ENCODE results near the gene ALDH1A3. TPM values are rescaled to one million over a fixed set of nuclear protein-coding genes. Genes with fewer than 3 reads are reported as not detected.

Gene ALDH1A3
- total RNA-seq, 2 donors from 2014 or later = 240 to 347 TPM

GRCh38 chr15:100834731-100835130, 44.9 kb upstream of the ALDH1A3 start:
- DNase-seq (ENCODE audit: low spot score) = no peak
- TF ChIP-seq POLR2A (IDR thresholded peaks at IDR 0.05) (no peak), CTCF (IDR thresholded peaks at IDR 0.05) (no peak), POLR2AphosphoS5 (IDR thresholded peaks at IDR 0.05) (no peak)
- Histone ChIP-seq H3K4me1 (replicated peaks) (no peaks in the 10 kb centered on the region), H3K4me3 (no peak overlapping the region), H3K9me3 (no peaks in the 10 kb centered on the region), H3K27ac (no peak overlapping the region), H3K36me3 (no peaks in the 10 kb centered on the region), H3K27me3 (replicated peaks; ENCODE audit: insufficient read depth) (no peaks in the 10 kb centered on the region)
- 74% methylated on average over 3 of the region's 3 CpGs for WGBS
- intact Hi-C loops (cut with DNase I) = no loop called here

- no peaks in the 10 kb centered on the region for H3K36me3 ChIP-seq
- WGBS = 92% methylated on average over 5 of the region's 5 CpGs
- no peak overlapping the region for H3K4me3 ChIP-seq
- no peaks in the 10 kb centered on the region for H3K9me3 ChIP-seq
- TF ChIP-seq POLR2AphosphoS5 (IDR thresholded peaks at IDR 0.05) (no peak), POLR2A (IDR thresholded peaks at IDR 0.05) (no peak), CTCF (IDR thresholded peaks at IDR 0.05) (no peak)
- H3K27me3 ChIP-seq (replicated peaks; ENCODE audit: insufficient read depth) = no peaks in the 10 kb centered on the region
- DNase-seq (ENCODE audit: low spot score) = no peak
- H3K4me1 ChIP-seq (replicated peaks) = no peaks in the 10 kb centered on the region
- no peak overlapping the region for H3K27ac ChIP-seq
- intact Hi-C loops (cut with DNase I) = no loop called here
These were observed 44.0 kb upstream of the ALDH1A3 start for GRCh38 chr15:100835636-100836035.

- Histone ChIP-seq H3K27ac (no peak overlapping the region), H3K36me3 (no peaks in the 10 kb centered on the region), H3K4me3 (no peak overlapping the region), H3K27me3 (replicated peaks; ENCODE audit: insufficient read depth) (no peaks in the 10 kb centered on the region), H3K9me3 (no peaks in the 10 kb centered on the region), H3K4me1 (replicated peaks) (no peaks in the 10 kb centered on the region)
- TF ChIP-seq POLR2A (IDR thresholded peaks at IDR 0.05) = no peak
- TF ChIP-seq CTCF (IDR thresholded peaks at IDR 0.05) = no peak
- no peak for TF ChIP-seq POLR2AphosphoS5 (IDR thresholded peaks at IDR 0.05)
- WGBS = 79% methylated on average over 5 of the region's 5 CpGs
- DNase-seq (ENCODE audit: low spot score) = no peak
- intact Hi-C loops (cut with DNase I) = no loop called here
These were observed 43.1 kb upstream of the ALDH1A3 start for GRCh38 chr15:100836501-100836900.

GRCh38 chr15:100841426-100841825, 38.2 kb upstream of the ALDH1A3 start:
- intact Hi-C loops (cut with DNase I) = no loop called here
- 92% methylated on average over 3 of the region's 3 CpGs for WGBS
- DNase-seq (ENCODE audit: low spot score) = no peak
- H3K27me3 ChIP-seq (replicated peaks; ENCODE audit: insufficient read depth) = no peaks in the 10 kb centered on the region
- TF ChIP-seq POLR2AphosphoS5 (IDR thresholded peaks at IDR 0.05) = no peak
- H3K9me3 ChIP-seq = no peaks in the 10 kb centered on the region
- no peaks in the 10 kb centered on the region for H3K36me3 ChIP-seq
- H3K27ac ChIP-seq = no peak overlapping the region
- no peak overlapping the region for H3K4me3 ChIP-seq
- H3K4me1 ChIP-seq (replicated peaks) = no peaks in the 10 kb centered on the region

- H3K9me3 ChIP-seq = no peaks in the 10 kb centered on the region
- no peaks in the 10 kb centered on the region for H3K36me3 ChIP-seq
- DNase-seq (ENCODE audit: low spot score) = no peak
- no peaks in the 10 kb centered on the region for H3K4me1 ChIP-seq (replicated peaks)
- intact Hi-C loops (cut with DNase I) = no loop called here
- no peak overlapping the region for H3K4me3 ChIP-seq
- H3K27ac ChIP-seq = no peak overlapping the region
- TF ChIP-seq POLR2A (IDR thresholded peaks at IDR 0.05) = no peak
- no peak for TF ChIP-seq CTCF (IDR thresholded peaks at IDR 0.05)
- TF ChIP-seq POLR2AphosphoS5 (IDR thresholded peaks at IDR 0.05) = no peak
- 61% methylated on average over 14 of the region's 14 CpGs for WGBS
- H3K27me3 ChIP-seq (replicated peaks; ENCODE audit: insufficient read depth) = no peaks in the 10 kb centered on the region
These were observed 36.6 kb upstream of the ALDH1A3 start for GRCh38 chr15:100842756-100843730.

Measured in prostate gland (tissue), 2 donors.